Hepatic stellate cell (primary cell): ENCODE measurements around the gene EPB41L4B.
"Not testable (repeated sequence)": the region's sequence is repeated elsewhere in the genome, so short reads cannot be mapped to it uniquely, and the experiment has no call there.

Experiments
- DNase-seq: peaks from one replicate; pipeline ENCODE4 v3.0.0; 2011; ENCODE audit warnings: low spot score

The EPB41L4B gene

DNA sequence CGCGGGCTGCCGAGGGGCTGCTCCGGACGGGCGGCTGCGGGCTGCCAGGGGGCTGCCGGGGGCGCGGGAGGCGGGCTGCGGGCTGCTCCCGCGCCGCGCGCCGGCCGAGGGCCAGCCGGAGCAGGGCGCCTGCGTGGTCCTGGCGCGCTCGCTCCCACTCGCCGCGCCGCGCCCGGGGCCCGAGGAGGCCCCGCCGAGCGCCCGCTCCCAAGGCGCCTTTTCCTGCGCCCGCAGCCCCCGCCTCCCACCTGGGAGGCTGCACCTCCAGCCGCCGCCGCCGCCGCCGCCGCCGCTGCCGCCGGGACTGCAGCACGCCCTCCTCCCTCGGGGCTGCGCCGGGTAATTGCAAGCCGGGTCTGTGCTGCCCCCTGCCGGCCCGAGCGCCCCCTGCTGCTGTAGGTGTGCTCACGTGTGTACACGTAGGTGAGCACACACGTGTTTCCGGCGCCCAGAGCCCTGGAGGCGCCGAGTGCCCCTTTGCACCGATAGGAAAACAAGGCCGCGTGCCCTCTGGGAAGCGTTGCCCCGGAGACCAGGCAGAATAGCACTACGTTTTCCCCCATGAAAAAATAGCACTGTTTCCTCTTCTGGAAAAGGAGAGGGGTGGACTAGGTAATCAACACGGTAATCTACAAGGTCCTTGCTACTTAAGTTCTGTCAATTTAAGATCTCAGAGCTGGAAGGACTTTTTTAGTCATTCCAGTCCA lies at the start of gene EPB41L4B:
TSS of gene EPB41L4B (minus strand) at position 318 of the 707 bp plus-strand sequence. CDS start 613 bp downstream, outside the sequence.
- peak; percentile 74 for DNase-seq

GRCh38 chr9:109369285-109369684 lies 48.4 kb upstream of the EPB41L4B start:
- no peak for DNase-seq

- DNase-seq: no peak
Measured at GRCh38 chr9:109360771-109361170, 39.9 kb upstream of the EPB41L4B start.

DNA sequence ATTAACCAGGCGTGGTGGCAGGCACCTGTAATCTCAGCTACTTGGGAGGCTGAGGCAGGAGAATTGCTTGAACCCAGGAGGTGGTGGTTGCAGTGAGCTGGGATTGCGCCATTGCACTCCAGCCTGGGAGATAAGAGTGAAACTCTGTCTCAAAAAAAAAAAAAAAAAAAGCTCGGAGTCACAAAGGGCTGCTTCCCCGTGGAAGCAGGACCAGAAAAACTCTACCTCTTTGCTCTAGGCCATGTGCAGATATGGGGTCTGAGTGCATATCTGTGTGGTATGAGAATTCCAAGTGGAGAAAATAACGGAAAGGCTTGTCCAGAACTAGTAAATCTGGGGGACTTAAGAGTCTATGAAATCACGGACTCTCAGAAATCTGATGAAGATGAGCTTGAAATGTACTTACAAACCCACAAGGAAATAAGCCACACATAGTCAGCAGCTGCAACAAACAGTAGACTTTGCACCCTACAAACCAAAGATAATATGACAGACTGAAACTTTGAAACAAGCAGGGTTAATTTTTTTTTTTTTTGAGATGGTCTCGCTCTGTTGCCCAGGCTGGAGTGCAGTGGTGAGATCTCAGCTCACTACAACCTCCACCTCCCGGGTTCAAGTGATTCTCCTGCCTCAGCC lies 38.2 kb upstream of the EPB41L4B start:
- not testable (repeated sequence) for DNase-seq

- DNase-seq: no peak
Measured at GRCh38 chr9:109355564-109356297, 34.9 kb upstream of the EPB41L4B start.

DNA sequence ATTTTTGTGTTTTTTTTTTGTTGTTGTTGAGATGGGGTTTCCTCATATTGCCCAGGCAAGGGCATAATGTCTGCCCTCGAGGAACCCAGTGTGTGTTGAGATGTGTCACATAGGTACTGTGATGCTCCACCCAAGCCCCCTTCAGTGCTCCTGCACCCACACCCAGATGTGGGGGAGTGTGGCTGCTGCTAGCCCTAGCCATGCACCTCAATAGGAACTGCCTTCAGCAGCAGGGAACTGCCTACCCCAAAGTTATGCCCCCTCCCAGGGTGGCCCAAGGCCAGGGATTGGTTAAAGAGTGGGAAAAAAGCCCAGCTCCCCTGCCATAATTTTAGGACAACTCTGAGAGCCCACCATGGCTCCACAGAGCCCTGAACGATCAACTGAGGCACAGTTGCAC lies 33.3 kb upstream of the EPB41L4B start:
- DNase-seq: no peak

DNA sequence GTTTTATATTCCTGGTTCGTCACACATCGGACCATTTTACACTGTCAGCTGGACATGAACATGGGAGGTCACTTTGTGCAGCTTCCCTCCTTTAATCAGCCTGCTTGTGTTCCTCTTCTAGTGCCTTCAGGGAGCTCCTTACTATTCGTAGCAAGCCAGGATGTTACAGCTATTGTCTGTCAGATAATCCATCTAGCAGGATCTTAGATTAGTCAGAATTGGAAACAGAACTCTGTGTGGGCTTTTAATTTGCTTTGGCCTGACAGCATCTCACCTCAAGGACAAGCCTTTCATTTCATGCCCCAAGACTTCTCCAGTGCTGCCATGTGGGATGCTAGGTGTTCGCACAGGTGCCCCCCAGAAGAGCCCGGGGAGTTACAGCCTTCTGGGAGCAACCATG lies 30.2 kb upstream of the EPB41L4B start:
- no peak for DNase-seq

GRCh38 chr9:109349421-109349846 lies 28.6 kb upstream of the EPB41L4B start:
- peak; percentile 23 for DNase-seq

GRCh38 chr9:109346904-109347303 lies 26.0 kb upstream of the EPB41L4B start:
- DNase-seq: no peak

DNA sequence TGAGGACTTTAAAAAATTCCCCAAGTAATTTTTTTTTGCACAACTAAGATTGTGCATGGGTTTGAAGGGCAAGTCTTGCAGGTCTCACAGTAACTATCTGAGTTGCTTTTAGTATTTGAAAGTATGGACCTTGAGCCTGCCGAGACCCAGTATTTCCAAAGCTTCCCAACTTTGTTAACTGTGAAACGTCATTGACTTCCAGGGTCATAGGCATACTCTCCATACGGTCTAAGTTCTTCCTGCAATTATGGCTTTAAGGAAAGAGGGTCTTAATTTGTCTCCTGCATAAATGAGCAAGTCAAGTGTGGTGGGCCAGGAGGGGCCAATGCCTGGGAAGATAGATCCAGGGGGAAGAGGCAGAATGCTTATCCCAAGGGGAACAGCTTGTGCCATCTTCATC lies 24.0 kb upstream of the EPB41L4B start:
- no peak for DNase-seq

GRCh38 chr9:109342878-109343277 lies 22.0 kb upstream of the EPB41L4B start:
- DNase-seq: no peak

DNA sequence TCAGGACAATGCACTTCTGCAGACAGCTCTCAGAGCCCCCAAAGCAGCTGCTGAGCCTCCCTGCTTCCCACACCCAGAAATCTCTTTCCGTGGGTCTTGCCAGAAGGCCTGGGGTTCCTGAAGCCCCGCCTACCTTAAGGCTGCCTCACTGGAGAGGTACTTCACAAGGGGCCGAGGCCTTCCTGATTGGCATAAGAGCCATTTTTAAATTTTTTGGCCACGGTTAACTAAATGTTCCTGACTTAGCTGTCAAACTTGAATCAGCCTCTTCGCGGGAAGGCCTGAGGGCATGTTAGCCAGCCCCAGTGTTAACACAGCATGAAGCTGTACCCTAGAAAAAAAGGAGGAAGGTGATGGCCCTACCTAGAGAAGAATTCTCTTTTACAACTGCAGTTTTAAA lies 20.7 kb upstream of the EPB41L4B start:
- DNase-seq: no peak

GRCh38 chr9:109340979-109341378 lies 20.1 kb upstream of the EPB41L4B start:
- not testable (repeated sequence) for DNase-seq

DNA sequence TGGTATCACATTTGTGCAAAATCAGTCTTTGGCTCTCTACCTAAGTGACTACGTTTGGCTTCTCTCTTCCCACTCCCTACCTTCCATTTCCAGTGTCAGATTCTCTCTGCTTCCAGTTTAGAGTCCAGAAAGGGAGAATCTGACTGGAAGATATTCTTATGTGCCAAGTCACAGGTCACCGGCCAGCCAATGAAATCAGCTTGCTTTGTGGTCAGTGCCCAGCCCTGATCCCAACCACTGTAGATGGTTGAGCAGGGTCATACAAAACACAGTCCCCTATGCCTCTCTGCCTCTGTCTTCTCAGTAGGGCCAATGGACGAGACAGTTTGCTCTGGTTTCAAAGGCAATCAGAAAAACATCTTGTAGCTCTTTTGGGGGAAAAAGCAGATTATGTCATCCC lies 15.6 kb upstream of the EPB41L4B start:
- DNase-seq: no peak

DNA sequence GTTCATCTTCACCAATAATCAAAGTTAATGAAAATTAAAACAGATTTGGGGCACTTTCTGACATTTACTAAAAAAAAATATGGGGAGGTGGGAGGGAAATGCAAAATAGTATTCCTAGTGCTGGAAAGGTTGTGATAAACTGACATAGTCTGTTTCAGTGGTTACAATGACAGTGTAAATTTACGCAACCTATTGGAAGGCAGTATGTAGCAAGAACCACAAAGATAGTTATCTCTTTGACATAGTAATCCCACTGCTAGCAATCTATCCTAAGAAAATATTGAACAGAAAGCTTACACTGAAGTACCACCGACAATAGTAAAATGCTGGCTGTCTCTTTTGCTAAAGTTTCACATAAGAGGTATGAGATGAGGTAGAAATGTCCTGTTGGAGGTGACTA lies 15.1 kb upstream of the EPB41L4B start:
- DNase-seq: no peak

DNA sequence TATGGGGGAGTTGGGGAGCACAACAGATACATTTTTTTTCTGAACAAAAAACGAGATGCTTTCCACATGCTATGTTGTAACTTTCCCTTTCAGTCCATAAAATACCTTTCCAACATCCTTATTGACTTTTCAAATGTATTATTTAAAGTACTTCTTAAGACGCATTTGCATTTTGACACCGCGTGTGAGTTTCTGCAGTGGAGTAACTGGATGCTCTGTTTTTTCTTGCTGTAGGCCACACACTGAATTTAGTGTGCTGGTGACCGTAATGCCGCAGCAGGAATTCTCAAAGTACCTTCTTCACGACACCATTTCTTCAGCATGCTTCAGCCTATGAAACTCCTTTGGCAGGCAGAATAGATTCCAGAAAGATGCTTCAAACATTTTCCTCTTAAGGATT lies 14.3 kb upstream of the EPB41L4B start:
- no peak for DNase-seq

- DNase-seq: no peak
Measured at GRCh38 chr9:109331353-109331752, 10.5 kb upstream of the EPB41L4B start.

GRCh38 chr9:109329638-109330258 lies 8.9 kb upstream of the EPB41L4B start:
- no peak for DNase-seq

DNA sequence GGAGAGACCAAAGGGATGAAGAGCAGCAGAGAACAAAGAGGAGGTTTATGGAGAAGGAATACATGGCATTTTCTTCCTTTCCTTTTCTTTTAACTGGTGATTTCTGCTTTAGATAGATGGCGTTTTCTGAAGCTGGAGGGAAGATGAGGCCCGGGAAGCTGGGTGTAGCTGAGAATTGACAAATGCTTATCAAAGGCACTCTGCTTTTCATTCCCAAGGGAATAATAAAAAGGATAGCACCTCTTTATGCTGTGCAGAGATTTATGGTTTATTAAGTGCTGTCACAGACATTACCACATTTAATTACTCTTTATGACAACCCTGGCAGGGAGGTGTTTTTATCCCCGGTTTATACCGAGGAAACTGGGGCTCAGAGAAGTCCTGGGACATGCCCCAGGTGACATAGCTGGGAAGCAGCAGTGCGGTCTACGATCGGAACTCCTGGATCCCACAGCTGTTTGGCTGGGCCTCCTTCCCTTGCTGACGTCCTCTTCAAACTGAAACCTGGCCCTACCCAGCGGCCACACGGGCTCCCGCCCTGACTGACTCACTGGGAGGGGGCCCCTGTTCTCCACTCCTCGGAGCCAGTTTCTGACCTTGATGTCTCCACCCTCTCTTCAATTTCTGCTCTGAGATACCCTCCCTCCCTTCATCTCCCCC lies 8.2 kb upstream of the EPB41L4B start:
- no peak for DNase-seq

DNA sequence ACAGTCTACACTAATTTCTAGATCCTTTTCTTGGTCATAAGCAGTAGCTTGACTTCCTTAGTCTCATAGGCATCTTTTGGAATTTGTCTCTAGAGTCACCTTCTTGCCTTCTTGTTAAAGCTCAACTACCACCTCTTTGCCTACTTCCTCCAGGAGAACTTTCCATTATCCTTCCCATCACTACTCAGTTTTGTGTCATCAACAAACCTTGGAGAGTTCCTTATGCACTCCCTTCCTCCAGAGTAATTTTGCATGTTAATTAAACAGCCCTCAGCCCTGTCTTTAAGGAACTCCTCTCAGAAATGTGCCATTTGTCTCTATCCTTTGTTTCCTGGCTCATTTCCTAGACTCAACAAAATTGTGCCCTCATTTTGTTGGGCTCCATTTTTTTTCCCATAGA lies 4.2 kb upstream of the EPB41L4B start:
- no peak for DNase-seq

GRCh38 chr9:109323771-109324170 lies 2.9 kb upstream of the EPB41L4B start:
- DNase-seq: no peak

- no peak for DNase-seq
Measured at GRCh38 chr9:109321727-109322126, 868 bp upstream of the EPB41L4B start.
